CD4-positive, alpha-beta T cell treated with Interleukin-12 subunit alpha and Interleukin-12 subunit beta, for 1 hour (primary cell): ENCODE results near the gene CDCP1.
"Not testable (repeated sequence)": the region's sequence is repeated elsewhere in the genome, so short reads cannot be mapped to it uniquely, and the experiment has no call there.

ENCODE experiments used
- DNase-seq: peaks from one replicate; pipeline ENCODE4 v3.0.0-alpha.2; 2020

The CDCP1 gene

GRCh38 chr3:45170096-45170495 lies 23.9 kb upstream of the CDCP1 start:
- DNase-seq: no peak

GRCh38 chr3:45169125-45169904 lies 23.1 kb upstream of the CDCP1 start:
- DNase-seq: no peak

GRCh38 chr3:45168451-45168850 lies 22.3 kb upstream of the CDCP1 start:
- no peak for DNase-seq

GRCh38 chr3:45167011-45167911 lies 21.1 kb upstream of the CDCP1 start:
- peak; percentile 80 for DNase-seq

GRCh38 chr3:45166321-45166879 lies 20.2 kb upstream of the CDCP1 start:
- DNase-seq: no peak

- no peak for DNase-seq
These were observed 19.5 kb upstream of the CDCP1 start for GRCh38 chr3:45165497-45166283.

GRCh38 chr3:45164056-45164455 lies 17.9 kb upstream of the CDCP1 start:
- no peak for DNase-seq

- no peak for DNase-seq
These were observed 17.3 kb upstream of the CDCP1 start for GRCh38 chr3:45163481-45163880.

GRCh38 chr3:45154641-45155147 lies 8.5 kb upstream of the CDCP1 start:
- no peak for DNase-seq

- DNase-seq: no peak
These were observed 7.7 kb upstream of the CDCP1 start for GRCh38 chr3:45153658-45154437.

- no peak for DNase-seq
These were observed 6.1 kb upstream of the CDCP1 start for GRCh38 chr3:45152307-45152706.

- DNase-seq: no peak
These were observed 4.9 kb upstream of the CDCP1 start for GRCh38 chr3:45151100-45151499.

- DNase-seq: no peak
These were observed 2.7 kb upstream of the CDCP1 start for GRCh38 chr3:45148921-45149320.

- no peak for DNase-seq
These were observed 955 bp downstream of the CDCP1 start for GRCh38 chr3:45145223-45145622.

GRCh38 chr3:45143673-45144671 lies 2.2 kb downstream of the CDCP1 start:
- no peak for DNase-seq

GRCh38 chr3:45140770-45141155 lies 5.4 kb downstream of the CDCP1 start:
- not testable (repeated sequence) for DNase-seq

- no peak for DNase-seq
These were observed 5.9 kb downstream of the CDCP1 start for GRCh38 chr3:45140141-45140769.

- no peak for DNase-seq
These were observed 6.6 kb downstream of the CDCP1 start for GRCh38 chr3:45139372-45140140.

GRCh38 chr3:45137656-45138181 lies 8.5 kb downstream of the CDCP1 start:
- no peak for DNase-seq
